HG03108 (cell line): ENCODE data around the gene MEGF11.
"Not testable (repeated sequence)": the region's sequence is repeated elsewhere in the genome, so short reads cannot be mapped to it uniquely, and the experiment has no call there.

Experiments used
- ATAC-seq: cut with Tn5 transposase; IDR thresholded peaks from one replicate; pipeline ENCODE4 v1.9.1; 2021; ENCODE audit warnings: moderate library complexity; ENCODE audit not compliant: unreplicated experiment

The MEGF11 gene

DNA sequence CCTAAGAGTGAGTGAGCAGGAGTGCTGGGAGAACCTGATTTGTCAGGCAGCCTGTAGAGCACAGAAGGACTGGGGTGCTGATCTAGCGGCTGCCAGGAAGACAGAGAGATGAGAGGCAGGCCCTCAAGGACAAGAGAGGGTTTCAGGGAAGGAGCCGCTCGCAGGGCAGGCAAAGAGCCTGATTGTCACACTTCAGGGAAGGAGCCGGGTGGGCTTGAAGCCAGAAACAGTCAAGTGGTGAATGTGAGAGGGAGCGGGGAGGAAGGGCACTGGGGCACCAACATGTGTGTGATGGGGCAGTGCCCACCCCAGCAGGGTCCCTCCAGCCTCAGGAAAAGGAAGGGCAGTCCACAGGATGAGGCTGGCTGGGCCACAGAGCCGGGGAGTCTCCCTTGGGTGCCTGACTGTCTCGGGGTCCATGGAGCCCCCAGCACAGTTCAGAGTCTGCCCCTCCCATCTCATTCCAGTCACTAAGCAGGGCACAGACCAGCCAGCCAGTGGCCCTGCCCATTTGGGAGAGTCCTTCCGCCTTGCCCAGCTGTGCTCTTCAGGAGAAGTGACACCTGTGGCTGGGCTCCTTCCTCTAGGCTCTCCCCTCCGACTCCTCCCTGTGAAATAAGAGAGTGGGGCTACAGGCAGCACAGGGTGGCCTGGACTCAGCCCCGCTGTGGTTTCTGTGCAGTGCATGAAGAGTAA is 235.6 kb downstream of the MEGF11 start:
- no peak for ATAC-seq

DNA sequence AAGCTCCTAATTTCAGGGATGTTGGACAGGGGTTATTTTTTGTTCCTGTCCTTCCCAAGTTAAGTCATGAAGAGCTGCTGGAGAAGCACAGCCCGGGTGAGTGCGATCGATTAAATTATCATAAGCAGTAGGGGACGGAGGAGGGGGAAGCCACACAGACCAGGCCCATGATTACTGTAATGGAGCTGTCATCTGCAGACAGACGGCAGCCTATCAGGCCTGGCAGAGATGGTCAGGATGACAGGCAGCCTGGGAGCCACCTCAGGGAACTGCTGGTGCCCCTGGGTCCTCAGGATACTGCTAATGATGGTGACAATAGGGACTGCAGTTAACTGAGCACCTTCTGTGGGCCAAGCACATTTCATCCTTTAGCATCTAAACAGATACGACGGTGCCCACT is 236.6 kb downstream of the MEGF11 start:
- no peak for ATAC-seq

DNA sequence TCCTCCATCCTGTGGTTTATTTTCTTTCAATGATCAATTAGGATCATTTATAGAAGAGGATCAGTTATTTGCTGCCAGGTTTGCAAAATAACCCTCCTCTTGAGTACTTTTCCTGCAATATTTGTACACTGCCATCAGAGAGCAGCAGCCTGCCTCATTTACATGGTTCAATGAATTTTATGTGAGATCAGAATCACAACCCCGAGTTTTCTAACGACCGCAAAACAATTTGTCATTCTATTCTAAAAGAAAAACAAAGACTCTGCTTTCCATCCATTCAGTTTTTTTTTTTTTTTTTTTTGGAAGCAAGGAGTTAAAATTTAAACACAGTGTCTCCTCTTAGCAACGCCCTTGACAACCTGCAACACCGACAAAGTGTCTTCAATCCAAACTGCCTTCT is 237.4 kb downstream of the MEGF11 start:
- no peak for ATAC-seq

DNA sequence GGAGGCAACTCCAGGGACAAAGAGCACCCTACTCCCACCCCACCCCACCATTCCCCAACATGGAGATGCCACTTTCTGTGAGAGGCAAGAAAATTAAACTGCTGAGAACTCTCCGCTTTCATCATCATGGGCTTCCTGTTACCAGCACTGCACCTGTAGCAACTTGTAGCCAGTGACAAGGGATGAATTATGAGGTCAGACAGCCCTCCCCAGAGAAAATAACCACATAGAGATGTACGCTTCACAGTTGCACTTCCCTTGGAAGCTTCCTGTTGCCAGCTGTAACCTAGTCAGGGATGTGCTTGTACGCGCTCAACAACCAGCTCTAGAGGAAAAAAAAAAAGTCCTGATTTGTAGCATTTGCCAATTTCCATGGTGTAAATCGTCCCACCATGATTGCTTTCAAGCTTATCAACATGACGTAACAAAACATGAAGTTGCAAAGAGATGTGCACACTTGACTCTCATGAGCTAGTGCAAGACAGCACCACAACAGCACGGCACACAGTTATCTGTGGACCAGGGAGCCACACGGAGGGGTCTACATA is 238.8 kb downstream of the MEGF11 start:
- ATAC-seq, result no peak

DNA sequence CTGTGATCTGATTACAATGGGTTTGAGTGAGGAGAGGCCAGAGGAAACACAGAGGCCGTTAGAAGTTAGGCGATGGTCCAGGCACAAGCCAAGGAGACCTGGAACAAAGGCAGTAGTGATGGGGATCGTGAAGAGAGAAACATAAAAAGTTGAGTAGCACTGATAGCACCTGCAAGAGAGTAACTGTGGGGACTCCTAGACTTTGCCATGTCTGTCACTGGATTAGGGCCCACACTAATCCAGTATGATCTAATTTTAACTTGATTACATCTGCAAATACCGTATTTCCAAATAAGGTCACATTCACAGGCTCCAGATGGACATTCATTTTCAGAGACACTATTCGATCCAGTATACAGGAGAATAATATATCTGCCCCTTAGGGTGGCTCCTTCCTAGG is 239.5 kb downstream of the MEGF11 start:
- ATAC-seq, result no peak

DNA sequence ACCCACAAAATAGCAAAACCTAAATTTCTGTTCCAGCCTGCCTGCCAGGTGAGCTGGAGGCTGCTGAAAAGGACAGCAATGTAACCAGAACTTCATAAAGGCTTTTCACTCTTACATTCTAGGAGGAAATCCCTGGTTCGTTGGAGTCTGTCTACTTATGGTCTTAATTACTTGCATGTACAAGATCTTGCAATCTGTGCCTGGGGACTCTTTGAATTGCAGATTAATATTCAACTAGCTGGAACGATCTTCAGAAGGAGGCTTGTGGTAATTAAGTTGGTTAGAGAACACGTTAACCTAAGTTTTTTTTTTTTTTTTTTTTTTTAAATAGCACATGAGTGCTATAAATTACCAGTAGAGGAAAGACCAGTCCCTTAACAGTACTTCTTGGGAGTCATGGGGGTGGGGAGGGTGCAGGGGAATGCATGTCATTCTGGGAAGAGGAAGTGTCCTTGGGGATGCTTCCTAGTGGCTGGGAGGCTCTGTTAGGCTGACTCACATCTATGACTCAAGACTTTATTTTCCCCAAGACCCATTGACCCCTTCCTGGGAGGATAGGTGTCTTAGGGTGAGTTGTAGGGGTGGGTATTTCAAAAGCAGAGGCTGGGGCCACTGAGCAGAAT is 244.5 kb downstream of the MEGF11 start:
- ATAC-seq, result no peak

DNA sequence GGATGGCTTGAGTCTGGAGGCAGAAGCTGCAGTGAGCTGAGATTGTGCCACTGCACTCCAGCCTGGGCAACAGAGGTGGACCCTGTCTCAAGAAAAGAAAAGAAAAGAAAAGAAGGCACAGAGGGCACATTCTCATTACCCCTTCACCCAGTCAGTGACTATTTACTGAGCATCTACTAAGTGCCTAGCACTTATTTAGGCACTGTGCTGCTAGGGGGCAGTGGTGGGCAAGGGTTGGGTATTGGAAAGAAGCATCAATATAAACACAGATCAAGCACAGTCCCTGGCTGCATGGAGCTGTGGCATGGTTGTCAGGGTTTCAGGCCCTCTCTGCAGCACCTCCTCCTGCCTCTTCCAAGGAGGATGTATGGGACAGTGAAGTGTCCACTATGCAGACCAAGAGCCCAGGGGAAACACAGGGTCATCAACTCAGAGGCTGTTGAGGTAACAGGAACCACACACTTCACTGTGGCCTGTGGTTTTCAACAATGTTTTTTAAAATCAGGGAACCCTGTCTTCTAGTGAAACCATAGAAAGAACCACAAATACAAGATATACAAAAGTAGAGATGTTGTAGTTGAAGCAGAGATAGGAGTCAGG is 245.8 kb downstream of the MEGF11 start:
- ATAC-seq, result no peak

DNA sequence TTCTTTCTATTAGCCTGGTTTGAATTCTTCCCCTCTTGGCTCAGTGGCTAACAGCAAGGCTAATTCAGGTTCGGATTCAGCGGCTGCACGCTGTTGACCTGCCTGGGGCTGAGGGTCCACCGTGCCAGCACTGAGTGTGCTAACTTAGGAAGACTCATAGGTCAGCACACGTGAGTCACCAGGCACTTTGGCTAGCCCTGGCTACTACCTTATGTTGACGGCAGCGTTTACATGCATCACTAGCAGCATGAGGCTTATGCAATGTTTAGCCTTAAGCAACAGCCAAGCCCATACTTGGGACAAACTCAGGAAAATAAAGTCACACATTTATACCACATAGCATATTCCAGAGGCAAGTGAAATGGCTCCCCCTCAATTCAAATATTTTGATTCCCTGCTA is 246.6 kb downstream of the MEGF11 start:
- no peak for ATAC-seq

DNA sequence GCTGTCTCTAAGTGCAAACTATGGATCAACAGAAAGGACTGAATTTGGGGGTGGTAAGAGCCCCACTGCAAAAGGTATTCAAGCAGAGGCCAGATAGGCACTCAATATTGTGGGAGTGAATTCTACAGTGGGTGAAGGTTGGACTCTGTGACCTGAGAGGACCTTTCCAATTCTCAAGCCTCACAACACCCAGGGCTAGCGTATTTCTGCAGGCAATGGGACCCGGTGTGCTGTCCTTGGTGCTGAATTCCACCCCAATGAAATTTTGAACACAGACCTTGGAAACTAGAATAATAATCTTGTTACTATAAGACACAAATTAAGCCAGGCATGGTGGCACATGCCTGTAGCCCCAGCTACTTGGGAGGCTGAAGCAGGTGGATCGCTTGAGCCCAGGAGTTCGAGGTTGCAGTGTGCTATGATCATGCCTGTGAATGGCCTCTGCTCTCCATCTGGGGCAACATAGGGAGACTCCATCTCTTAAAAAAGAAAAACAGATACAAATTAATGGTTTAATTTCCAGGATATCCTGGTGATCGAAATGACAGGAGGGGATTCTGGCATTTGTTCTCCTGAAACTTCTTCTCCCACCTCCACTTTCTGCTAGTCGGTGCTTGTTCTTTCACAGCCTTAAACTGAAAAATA is 248.8 kb downstream of the MEGF11 start:
- ATAC-seq, result no peak

DNA sequence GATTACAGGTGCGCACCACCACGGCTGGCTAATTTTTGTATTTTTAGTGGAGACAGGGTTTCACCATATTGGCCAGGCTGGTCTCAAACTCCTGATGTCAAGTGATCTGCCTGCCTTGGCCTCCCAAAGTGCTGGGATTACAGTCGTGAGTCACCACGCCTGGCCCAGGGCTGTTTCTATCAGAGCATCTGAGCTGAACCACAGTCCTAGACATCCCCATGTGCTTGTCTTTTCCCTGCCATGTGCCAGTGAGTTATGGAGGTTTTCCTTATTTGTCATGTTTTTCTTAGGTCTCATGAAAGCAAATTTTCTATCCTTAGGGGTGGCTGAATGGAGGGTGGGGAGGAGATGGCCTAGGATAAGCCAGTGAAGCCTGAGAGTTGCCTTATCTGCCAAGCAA is 250.4 kb downstream of the MEGF11 start:
- not testable (repeated sequence) for ATAC-seq

DNA sequence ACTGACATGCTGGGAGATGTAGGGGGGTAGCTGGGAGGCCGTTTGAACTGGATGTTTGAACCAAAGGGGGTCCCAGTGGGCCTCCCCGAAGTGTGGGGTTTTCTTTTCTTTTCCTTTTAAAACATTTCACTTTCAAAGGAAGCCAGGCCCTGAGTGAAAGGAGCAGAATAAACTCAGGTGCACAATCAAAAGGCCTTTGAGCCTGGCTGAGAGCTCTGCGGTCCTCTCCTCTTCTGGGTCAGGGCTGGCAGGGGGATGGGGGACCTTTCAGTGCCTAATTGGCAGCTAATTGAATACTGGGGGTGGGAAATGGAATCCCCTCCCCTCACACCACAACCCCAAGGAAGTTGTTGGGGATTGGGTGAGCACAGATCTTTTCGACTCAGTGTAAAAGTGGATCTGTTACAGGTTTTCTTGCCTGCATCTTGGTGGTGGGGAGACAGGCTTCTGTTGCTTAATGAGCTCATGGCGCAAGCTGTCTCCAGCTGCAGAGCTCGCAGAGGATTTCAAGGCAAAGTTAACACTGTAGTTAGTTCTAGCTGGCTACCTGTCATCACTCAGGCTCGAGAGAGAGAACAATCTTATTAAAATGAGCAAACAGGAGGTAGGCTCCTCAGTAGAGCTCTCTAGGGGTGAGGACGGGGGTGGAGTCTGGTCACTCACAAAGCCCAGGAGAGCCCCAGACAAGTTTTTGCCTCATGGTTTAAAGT is 251.7 kb downstream of the MEGF11 start:
- ATAC-seq, result no peak

DNA sequence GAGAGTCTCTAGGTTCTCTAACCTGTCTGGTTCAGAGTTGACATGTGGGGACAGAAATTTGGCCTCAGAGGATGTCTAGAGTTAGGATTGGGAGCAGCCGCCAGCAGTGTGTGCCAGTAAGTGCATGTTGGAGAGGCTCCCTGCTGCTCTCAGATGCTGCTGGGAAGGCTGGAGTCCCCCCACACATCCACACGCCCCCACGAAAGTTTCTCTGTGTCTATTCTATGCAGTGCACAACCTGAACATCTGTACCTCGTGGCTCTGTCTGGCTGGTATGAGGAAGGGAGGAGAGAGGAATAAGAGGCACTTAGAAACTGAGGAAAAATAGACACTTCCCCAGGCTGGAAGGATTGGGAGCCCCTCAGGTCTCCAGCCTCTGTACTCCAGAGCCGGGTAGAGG is 252.5 kb downstream of the MEGF11 start:
- ATAC-seq, result no peak

DNA sequence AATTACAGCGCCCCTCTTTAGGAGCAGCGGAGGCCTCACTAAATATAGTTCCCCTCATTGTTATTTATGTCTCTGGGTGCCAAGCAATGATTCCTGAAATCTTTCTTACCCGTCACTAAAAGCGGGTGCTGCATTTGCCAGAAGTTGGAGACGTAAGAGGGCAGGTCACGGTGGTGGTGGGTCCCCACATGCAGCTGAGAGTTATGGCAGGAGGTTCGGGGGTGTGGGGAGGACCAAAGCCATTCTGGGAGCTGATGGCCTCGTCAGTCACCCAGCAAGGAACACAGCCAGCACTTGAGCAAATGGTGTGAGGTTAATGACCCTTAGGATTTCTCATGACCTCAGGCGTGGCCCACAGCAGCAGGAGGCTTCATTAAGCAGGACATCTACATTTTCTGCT is 255.1 kb downstream of the MEGF11 start:
- ATAC-seq, result no peak

DNA sequence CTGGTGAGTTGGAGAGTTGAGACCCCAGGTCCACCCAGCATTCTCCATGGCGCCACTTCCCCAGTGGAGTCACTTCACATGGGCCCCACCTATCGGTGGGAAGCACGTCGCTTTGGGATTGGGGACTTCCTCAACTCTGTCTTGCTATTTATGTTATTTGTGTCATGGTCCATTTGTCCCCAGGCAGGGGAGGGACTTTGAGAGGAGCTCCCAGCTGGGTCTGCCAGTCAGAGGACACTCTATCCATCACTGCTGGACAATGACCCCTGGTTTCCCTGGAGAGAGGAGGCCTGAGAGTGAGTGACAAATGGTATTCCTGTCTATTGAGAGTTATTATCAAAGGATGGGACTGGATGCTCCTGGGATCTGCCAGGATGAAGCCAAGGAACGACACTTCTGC is 256.6 kb downstream of the MEGF11 start:
- no peak for ATAC-seq

DNA sequence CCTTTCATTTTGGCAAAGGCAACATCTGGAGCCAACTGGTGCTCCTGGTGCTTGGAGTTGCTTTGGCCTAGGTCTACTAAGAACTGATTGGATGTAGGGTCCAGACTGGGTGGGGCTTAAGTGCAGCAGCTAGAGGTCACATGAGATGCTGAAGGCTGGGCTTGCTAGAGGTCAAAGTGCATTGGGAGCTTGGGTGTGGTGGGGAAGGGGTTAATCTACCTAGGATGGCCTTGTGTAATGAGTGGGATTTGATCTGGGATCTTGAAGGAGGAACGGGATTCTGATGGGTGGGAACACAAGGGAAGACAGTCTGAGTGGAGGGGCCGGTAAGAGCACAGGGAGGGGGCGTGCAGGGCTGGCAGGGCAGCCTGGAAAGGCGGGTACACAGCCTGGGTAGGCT is 258.7 kb downstream of the MEGF11 start:
- ATAC-seq, result no peak

DNA sequence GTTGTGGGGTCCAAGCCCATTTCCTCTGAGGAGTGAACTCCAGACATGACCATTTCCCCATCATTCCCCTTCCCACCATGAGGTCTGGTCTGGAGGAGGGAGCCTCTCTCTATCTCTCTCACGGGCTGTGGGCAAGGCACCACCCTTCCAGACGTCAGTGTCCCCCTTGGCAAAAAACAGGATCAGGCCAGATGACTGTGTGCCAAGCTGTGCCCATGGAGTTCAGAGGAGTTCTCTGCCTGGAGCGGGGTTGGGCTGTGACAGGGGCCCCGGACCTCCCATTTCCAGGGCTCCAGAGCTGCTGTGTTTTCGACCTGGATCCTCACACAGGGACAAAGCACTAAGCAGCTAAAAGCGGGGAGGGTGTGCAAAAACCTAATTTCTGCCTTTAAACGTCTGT is 259.8 kb downstream of the MEGF11 start:
- ATAC-seq, result no peak

DNA sequence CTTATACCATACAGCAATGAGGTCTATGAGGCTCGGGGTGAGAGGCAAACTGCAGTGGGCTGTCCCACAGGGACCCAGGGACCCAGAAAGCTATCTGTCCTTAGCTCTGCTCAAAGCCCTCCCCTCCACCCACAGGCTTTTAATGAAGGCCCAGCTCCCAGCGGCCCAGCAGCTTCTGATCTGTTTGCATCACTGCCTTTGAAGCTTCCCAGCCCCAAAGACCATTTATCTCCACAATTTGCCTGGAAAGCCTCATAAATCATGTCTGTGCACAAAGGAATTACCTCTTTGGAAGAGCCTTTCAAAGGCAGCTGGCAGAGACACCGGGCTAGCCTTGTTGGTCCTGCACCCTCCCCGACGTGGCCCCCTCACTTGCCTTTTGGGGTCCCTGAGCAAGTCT is 260.3 kb downstream of the MEGF11 start:
- ATAC-seq, result no peak

DNA sequence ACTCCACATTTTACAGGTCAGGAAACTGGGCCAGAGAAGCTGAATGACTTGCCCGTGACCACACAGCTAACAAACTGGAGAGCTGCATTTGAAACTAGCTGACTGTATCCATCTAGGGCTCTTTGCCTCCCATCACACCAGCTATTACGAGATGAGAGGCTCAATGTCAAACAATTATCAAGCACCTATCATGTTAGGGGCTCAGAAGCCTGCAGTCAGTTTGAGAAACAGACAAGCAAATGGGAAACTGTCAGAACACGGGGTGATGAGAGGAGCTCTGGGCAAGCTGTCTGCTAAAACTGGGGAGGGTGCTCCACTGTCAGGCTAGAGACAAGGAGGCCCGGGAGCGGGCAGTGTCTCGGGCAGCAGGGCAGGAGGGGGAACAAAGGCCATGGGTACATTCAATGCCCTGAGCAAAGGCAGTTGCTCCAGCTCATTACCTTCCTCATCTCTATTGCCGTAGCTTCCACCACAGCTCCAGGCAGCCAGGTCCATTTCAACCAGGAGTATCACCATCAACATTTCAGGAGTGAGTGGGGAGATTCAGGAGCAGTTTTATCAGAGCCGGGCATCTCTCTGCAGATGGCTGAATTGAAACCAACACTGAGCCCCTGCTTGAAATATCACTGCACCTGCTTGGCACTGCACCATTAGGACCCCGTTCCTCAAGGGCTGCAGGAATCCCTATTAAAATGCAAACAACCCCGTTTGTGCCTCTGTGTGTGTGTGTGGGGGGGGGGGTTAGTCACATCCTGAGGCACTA is 261.6 kb downstream of the MEGF11 start:
- ATAC-seq, result no peak

DNA sequence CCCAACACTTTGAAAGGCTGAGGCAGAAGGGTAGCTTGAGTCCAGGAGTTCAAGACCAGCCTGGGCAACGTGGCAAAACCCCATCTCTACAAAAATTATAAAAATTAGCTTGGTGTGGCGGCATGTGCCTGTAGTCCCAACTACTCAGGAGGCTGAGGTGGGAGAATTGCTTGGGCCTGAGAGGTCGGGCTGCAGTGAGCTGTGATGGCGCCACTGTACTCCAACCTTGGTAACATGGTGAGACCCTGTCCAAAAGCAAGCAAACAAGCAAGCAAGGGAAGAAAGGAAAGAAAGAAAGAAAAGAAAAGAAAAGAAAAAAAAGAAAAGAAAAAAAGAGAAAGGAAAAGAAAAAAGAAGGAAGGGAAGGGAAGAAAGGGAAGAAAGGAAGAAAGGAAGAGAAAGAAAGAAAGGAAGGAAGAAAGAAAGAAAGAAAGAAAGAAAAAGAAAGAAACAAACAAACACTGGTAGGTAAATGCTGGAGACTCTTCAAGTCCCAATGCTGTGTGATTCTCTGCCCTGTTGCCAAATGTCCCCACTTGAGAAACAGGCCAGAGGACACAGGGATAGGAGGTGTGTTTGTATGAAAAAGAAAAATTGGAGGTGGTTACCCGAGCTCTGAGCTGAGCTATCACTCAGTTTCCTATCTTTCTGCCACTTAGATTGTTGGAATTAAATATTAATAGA is 263.1 kb downstream of the MEGF11 start:
- ATAC-seq, result no peak

DNA sequence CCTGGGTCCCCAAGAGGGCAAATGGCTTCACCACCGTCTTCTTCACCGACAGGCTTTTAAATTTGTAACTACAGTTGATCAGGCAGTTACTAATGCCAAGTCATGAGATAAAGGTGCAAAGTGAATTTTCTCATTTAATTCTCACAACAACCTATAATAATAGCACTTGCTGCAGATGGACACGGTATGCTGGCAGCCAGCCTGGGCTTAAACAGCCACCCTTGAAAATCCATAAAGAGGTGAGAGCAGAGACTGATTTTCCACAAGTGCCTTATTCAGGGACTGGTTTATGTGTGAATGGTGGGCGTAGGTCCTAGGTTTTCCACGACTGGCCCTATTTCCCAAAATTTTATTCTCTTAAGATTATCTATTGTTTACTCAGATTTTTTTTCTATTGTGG is 266.4 kb downstream of the MEGF11 start:
- no peak for ATAC-seq
